ENCODE results near the gene SLC35A4. TPM values are rescaled to one million over a fixed set of nuclear protein-coding genes. Genes with fewer than 3 reads are reported as not detected.

The SLC35A4 gene
- total and polyA plus RNA-seq, 2 of the 13 experiments (the other 11 are each of a cell fraction or from before 2014, with no cell fraction given): 0.71 to 4.0 TPM

GRCh38 chr5:140546851-140547507 is 17.6 kb upstream of the SLC35A4 start (continued):
- TF ChIP-seq ZBTB7A (CRISPR knock-in tag; IDR thresholded peaks at IDR 0.05): no peak
- peak; percentile 23; the same call in 1 of the 2 replicates for TF ChIP-seq SIN3A (IDR thresholded peaks at IDR 0.05; ENCODE audit: borderline replicate concordance, low read depth, low read length)
- TF ChIP-seq DPF2 (CRISPR knock-in tag; IDR thresholded peaks at IDR 0.05; ENCODE audit: borderline replicate concordance, low read depth): 0 out of 2 replicates have a peak, but pooled peaks have one; percentile 28
- TF ChIP-seq XRCC5 (optimal IDR thresholded peaks at IDR 0.05; ENCODE audit: low read length): peak; percentile 4
- peak; percentile 50; the same call in 1 of the 2 replicates for TF ChIP-seq TAF1 (CRISPR knock-in tag; IDR thresholded peaks at IDR 0.05)
- 0 out of 2 replicates have a peak, but pooled peaks have one; percentile 56 for TF ChIP-seq REPIN1 (CRISPR knock-in tag; IDR thresholded peaks at IDR 0.05; ENCODE audit: borderline replicate concordance, low read depth)
- TF ChIP-seq KDM5B (CRISPR knock-in tag; IDR thresholded peaks at IDR 0.05; ENCODE audit: borderline replicate concordance): 0 out of 2 replicates have a peak, but pooled peaks have one; percentile 2
- TF ChIP-seq NR2F2 (IDR thresholded peaks at IDR 0.05; ENCODE audit: borderline replicate concordance, low read depth): peak; percentile 36; the same call in 1 of the 2 replicates
- peak; percentile 80 for TF ChIP-seq POLR2G (IDR thresholded peaks at IDR 0.05; ENCODE audit: low read depth, low read length)
- peak; percentile 64; the same call in 1 of the 2 replicates for TF ChIP-seq SALL2 (CRISPR knock-in tag; IDR thresholded peaks at IDR 0.05)
- no peak for TF ChIP-seq ZNF569 (CRISPR knock-in tag; IDR thresholded peaks at IDR 0.05; ENCODE audit: borderline replicate concordance)
- peak; percentile 14; the same call in 1 of the 2 replicates for TF ChIP-seq YEATS2 (CRISPR knock-in tag; IDR thresholded peaks at IDR 0.05; ENCODE audit: borderline replicate concordance)
- TF ChIP-seq, protein P1, sequence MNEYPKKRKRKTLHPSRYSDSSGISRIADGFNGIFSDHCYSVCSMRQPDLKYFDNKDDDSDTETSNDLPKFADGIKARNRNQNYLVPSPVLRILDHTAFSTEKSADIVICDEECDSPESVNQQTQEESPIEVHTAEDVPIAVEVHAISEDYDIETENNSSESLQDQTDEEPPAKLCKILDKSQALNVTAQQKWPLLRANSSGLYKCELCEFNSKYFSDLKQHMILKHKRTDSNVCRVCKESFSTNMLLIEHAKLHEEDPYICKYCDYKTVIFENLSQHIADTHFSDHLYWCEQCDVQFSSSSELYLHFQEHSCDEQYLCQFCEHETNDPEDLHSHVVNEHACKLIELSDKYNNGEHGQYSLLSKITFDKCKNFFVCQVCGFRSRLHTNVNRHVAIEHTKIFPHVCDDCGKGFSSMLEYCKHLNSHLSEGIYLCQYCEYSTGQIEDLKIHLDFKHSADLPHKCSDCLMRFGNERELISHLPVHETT (CRISPR knock-in tag; conservative IDR thresholded peaks at IDR 0.05): 0 out of 2 replicates have a peak, but pooled peaks have one; percentile 20
- TF ChIP-seq, protein P2, sequence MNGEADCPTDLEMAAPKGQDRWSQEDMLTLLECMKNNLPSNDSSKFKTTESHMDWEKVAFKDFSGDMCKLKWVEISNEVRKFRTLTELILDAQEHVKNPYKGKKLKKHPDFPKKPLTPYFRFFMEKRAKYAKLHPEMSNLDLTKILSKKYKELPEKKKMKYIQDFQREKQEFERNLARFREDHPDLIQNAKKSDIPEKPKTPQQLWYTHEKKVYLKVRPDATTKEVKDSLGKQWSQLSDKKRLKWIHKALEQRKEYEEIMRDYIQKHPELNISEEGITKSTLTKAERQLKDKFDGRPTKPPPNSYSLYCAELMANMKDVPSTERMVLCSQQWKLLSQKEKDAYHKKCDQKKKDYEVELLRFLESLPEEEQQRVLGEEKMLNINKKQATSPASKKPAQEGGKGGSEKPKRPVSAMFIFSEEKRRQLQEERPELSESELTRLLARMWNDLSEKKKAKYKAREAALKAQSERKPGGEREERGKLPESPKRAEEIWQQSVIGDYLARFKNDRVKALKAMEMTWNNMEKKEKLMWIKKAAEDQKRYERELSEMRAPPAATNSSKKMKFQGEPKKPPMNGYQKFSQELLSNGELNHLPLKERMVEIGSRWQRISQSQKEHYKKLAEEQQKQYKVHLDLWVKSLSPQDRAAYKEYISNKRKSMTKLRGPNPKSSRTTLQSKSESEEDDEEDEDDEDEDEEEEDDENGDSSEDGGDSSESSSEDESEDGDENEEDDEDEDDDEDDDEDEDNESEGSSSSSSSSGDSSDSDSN (CRISPR knock-in tag; IDR thresholded peaks at IDR 0.05): peak; percentile 94
- no peak for TF ChIP-seq ZSCAN30 (CRISPR knock-in tag; IDR thresholded peaks at IDR 0.05)
- peak; percentile 63; the same call in 1 of the 2 replicates for TF ChIP-seq ZFY (CRISPR knock-in tag; IDR thresholded peaks at IDR 0.05)
- no peak for TF ChIP-seq ZNF737 (CRISPR knock-in tag; IDR thresholded peaks at IDR 0.05; ENCODE audit: borderline replicate concordance)
- peak; percentile 70; the same call in 1 of the 2 replicates for TF ChIP-seq ZBTB3 (CRISPR knock-in tag; IDR thresholded peaks at IDR 0.05; ENCODE audit: borderline replicate concordance, low read depth)
- no peak for TF ChIP-seq ZNF567 (CRISPR knock-in tag; IDR thresholded peaks at IDR 0.05; ENCODE audit: borderline replicate concordance)
- no peak for TF ChIP-seq XBP1 (CRISPR knock-in tag; IDR thresholded peaks at IDR 0.05)
- TF ChIP-seq MAX (IDR thresholded peaks at IDR 0.05): peak; percentile 23; the same call in 1 of the 2 replicates
- TF ChIP-seq EZH2 (conservative IDR thresholded peaks at IDR 0.05; ENCODE audit: low read depth, low read length): no peak
- peak; percentile 11; the same call in 1 of the 2 replicates for TF ChIP-seq MIXL1 (CRISPR knock-in tag; IDR thresholded peaks at IDR 0.05)
- peak; percentile 80; the same call in 1 of the 2 replicates for TF ChIP-seq ZNF709 (CRISPR knock-in tag; IDR thresholded peaks at IDR 0.05)
- 0 out of 4 replicates have a peak, but pooled peaks of 1 of the 2 experiments have one; percentile 22 for TF ChIP-seq ATF4 (CRISPR knock-in tag; IDR thresholded peaks at IDR 0.05)
- TF ChIP-seq KDM2A (CRISPR knock-in tag; IDR thresholded peaks at IDR 0.05; ENCODE audit: borderline replicate concordance, low read depth): no peak

Data from HepG2 (cell line).